ENCODE data around the gene TMPRSS3. TPM values are rescaled to one million over a fixed set of nuclear protein-coding genes. Genes with fewer than 3 reads are reported as not detected.

TMPRSS3 gene
- total RNA-seq, 1 experiment from 2014 or later: 10.3 TPM

- Mint-ChIP-seq H3K9me3 (ENCODE audit: low read depth, unreplicated experiment) (no peaks in the 10 kb centered on the region), H3K27me3 (ENCODE audit: unreplicated experiment) (no peaks in the 10 kb centered on the region), H3K4me1 (ENCODE audit: low read depth, unreplicated experiment) (peaks cover 9% of the 10 kb centered on the region), H3K27ac (ENCODE audit: unreplicated experiment) (no peak overlapping the region), H3K36me3 (ENCODE audit: insufficient read depth, unreplicated experiment) (no peaks in the 10 kb centered on the region), H3K4me3 (ENCODE audit: low read depth, unreplicated experiment) (no peak overlapping the region)
- TF ChIP-seq CTCF (IDR thresholded peaks at IDR 0.05; ENCODE audit: unreplicated experiment): no peak
- no TSS peak for BruUV-seq (replicated peaks)
- CTCF ChIA-PET: no interaction called here
- DNase-seq: no peak
- intact Hi-C loops (cut with micrococcal nuclease; ENCODE audit: unreplicated experiment): no loop called here
These were observed 26.0 kb downstream of the TMPRSS3 start for GRCh38 chr21:42369821-42370220.

GRCh38 chr21:42367367-42368165, 28.3 kb downstream of the TMPRSS3 start:
- DNase-seq: no peak
- H3K4me1 Mint-ChIP-seq (ENCODE audit: low read depth, unreplicated experiment): peaks cover 19% of the 10 kb centered on the region
- no peaks in the 10 kb centered on the region for H3K36me3 Mint-ChIP-seq (ENCODE audit: insufficient read depth, unreplicated experiment)
- TF ChIP-seq CTCF (IDR thresholded peaks at IDR 0.05; ENCODE audit: unreplicated experiment): no peak
- no peaks in the 10 kb centered on the region for H3K27me3 Mint-ChIP-seq (ENCODE audit: unreplicated experiment)
- CTCF ChIA-PET: interaction anchor here (1.2 kb wide), 1 partner anchor 100 kb away, joined by 3 read pairs; no protein-coding TSS in a partner anchor
- intact Hi-C loops (cut with micrococcal nuclease; ENCODE audit: unreplicated experiment): no loop called here
- no peaks in the 10 kb centered on the region for H3K9me3 Mint-ChIP-seq (ENCODE audit: low read depth, unreplicated experiment)
- no TSS peak for BruUV-seq (replicated peaks)
- no peak overlapping the region for H3K4me3 Mint-ChIP-seq (ENCODE audit: low read depth, unreplicated experiment)
- H3K27ac Mint-ChIP-seq (ENCODE audit: unreplicated experiment): no peak overlapping the region

- Mint-ChIP-seq H3K9me3 (ENCODE audit: low read depth, unreplicated experiment) (no peaks in the 10 kb centered on the region), H3K4me1 (ENCODE audit: low read depth, unreplicated experiment) (peaks cover 19% of the 10 kb centered on the region), H3K27ac (ENCODE audit: unreplicated experiment) (no peak within 1 kb of the TSS), H3K4me3 (ENCODE audit: low read depth, unreplicated experiment) (no peak within 1 kb of the TSS), H3K36me3 (ENCODE audit: insufficient read depth, unreplicated experiment) (no peaks in the 10 kb centered on the region), H3K27me3 (ENCODE audit: unreplicated experiment) (no peaks in the 10 kb centered on the region)
- CTCF ChIA-PET: interaction anchor here (1.2 kb wide), 1 partner anchor 101 kb away, joined by 3 read pairs; no protein-coding TSS in a partner anchor
- BruUV-seq (replicated peaks): no TSS peak
- DNase-seq: peak; percentile 34
- no peak for TF ChIP-seq CTCF (IDR thresholded peaks at IDR 0.05; ENCODE audit: unreplicated experiment)
- intact Hi-C loops (cut with micrococcal nuclease; ENCODE audit: unreplicated experiment): no loop called here
These were observed 29.4 kb downstream of the TMPRSS3 start, which contains the start of gene TFF1 for GRCh38 chr21:42366292-42367010. TFF1 (minus strand) TSS chr21:42366535; CDS start chr21:42366495, 40 bp downstream.

- no peak for TF ChIP-seq CTCF (IDR thresholded peaks at IDR 0.05; ENCODE audit: unreplicated experiment)
- Mint-ChIP-seq H3K36me3 (ENCODE audit: insufficient read depth, unreplicated experiment) (no peaks in the 10 kb centered on the region), H3K4me1 (ENCODE audit: low read depth, unreplicated experiment) (peaks cover 19% of the 10 kb centered on the region), H3K9me3 (ENCODE audit: low read depth, unreplicated experiment) (no peaks in the 10 kb centered on the region), H3K4me3 (ENCODE audit: low read depth, unreplicated experiment) (no peak overlapping the region), H3K27ac (ENCODE audit: unreplicated experiment) (no peak overlapping the region), H3K27me3 (ENCODE audit: unreplicated experiment) (no peaks in the 10 kb centered on the region)
- BruUV-seq (replicated peaks): no TSS peak
- CTCF ChIA-PET: no interaction called here
- DNase-seq: no peak
- intact Hi-C loops (cut with micrococcal nuclease; ENCODE audit: unreplicated experiment): no loop called here
These were observed 30.1 kb downstream of the TMPRSS3 start for GRCh38 chr21:42365770-42366169.

Data from Calu3 (cell line).